Hematopoietic multipotent progenitor cell treated with erythropoietin and hydrocortisone succinate and interleukin-3 and kit ligand, for 8 days (in vitro differentiated cells): ENCODE data around the gene DHX35.
"Not testable (repeated sequence)": the region's sequence is repeated elsewhere in the genome, so short reads cannot be mapped to it uniquely, and the experiment has no call there.

Source experiments
- DNase-seq: peaks from one replicate; pipeline ENCODE4 v3.0.0-alpha.2; 2015

DHX35 gene

GRCh38 chr20:38941726-38942389 lies 20.3 kb upstream of the DHX35 start:
- DNase-seq = no peak

DNA sequence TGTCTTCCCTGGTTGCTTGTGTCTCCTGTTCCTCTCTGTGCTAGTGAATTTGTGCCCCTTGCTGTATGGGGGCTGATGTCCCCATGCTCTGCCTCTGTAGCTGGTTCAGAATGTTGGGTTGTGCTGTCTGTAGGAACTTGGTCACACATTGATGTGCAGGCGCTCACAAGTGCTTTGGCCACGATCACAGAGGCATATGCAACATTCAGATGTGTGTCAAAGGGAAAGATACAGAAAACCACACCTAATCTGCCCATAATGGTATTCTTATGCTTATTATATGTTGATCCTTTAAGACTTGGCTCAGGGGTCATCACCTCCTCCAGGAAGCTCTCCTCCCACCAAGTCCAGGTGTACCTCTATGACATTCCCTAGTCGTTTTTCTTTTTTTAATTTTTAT lies 17.1 kb upstream of the DHX35 start:
- DNase-seq = peak; percentile 49

DNA sequence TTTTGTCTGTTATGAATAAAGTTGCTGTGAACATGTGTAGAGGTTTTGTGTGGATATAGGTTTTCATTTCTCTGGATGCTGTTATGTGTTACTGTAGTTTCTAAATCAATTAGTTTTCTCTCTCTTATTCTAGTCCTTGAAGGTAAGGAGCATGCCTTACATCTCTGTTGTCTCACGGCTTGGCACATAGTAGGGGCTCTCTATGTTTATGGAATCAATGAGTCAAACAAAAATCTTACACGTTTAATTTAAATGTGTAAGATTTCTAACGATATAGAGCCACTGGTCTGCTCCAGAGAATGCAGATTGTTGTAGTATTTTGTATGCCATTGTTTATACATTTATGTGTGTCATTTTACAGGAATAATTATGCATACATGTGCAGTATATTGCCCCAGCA lies 15.3 kb upstream of the DHX35 start:
- DNase-seq = no peak

GRCh38 chr20:38947931-38948362 lies 14.2 kb upstream of the DHX35 start:
- peak; percentile 95 for DNase-seq

GRCh38 chr20:38950254-38950653 lies 11.9 kb upstream of the DHX35 start:
- no peak for DNase-seq

DNA sequence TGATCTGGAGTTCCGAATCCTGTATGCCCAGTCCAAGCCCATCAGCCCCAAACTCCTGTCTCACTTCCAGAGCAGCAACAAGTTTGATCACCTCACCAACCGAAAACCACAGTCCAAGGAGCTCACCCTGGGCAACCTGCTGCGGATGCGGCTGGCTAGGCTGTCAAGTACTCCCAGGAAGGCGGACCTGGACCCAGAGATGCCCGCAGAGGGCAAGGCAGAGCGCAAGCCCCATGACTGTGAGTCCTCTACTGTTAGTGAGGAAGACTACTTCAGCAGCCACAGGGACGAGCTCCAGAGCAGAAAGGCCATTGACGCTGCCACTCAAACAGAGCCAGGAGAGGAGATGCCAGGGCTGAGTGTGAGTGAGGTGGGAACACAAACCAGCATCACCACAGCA lies 10.5 kb upstream of the DHX35 start:
- no peak for DNase-seq

GRCh38 chr20:38952153-38952552 lies 10.0 kb upstream of the DHX35 start:
- DNase-seq = no peak

- DNase-seq = no peak
Measured at GRCh38 chr20:38953630-38954340, 8.4 kb upstream of the DHX35 start.

GRCh38 chr20:38957235-38957876 lies 4.8 kb upstream of the DHX35 start:
- peak; percentile 84 for DNase-seq

GRCh38 chr20:38957915-38958485 lies 4.1 kb upstream of the DHX35 start:
- no peak for DNase-seq

GRCh38 chr20:38960187-38960687 lies 1.9 kb upstream of the DHX35 start:
- not testable (repeated sequence) for DNase-seq

- DNase-seq = no peak
Measured at GRCh38 chr20:38961530-38962043, 557 bp upstream of the DHX35 start.

DNA sequence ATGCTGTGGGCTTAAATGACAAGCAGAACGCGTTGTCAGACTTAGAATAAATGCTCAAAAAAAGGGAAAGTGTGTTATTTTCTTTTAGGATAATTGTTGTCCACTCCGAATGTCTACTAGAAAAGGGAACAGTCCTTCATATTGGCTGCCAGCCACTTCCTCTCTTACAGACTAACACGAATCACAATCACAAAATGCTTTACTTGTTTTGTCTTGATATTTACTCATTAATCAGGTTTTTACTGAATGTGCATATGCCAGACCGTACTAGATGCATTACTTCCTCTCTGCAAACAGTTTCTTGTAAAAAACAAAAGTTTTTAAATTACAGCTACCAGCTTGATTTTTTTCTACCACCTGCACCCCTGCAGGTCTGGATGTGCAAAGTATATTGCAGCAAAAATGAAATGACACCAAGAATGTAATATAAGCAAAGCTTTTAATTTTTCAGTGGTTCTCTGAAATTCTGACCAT lies 821 bp downstream of the DHX35 start:
- peak; percentile 31 for DNase-seq

- no peak for DNase-seq
Measured at GRCh38 chr20:38963745-38964144, 1.6 kb downstream of the DHX35 start.

- no peak for DNase-seq
Measured at GRCh38 chr20:38965264-38965663, 3.1 kb downstream of the DHX35 start.

- no peak for DNase-seq
Measured at GRCh38 chr20:38968090-38968489, 5.9 kb downstream of the DHX35 start.

- DNase-seq = no peak
Measured at GRCh38 chr20:38969708-38970107, 7.6 kb downstream of the DHX35 start.

DNA sequence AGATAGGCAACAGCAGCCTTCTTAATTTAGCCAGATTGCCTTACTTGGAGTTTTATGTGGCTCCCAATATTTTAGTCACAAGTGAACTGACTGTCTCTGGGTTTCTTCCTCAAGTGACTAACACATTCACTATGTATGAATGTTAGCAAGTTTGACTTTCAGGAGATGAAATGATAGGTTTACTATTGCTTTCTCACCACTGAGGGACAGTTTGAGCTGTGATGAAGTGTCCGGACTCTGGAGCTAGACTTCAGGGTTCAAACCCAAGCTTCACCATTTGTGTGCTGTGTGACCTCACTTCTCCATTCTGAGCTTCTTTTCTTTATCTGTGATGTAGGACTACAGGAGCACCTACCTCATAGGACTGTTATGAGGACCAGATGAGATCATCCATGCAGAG lies 8.2 kb downstream of the DHX35 start:
- DNase-seq = no peak

GRCh38 chr20:38973107-38973506 lies 11.0 kb downstream of the DHX35 start:
- no peak for DNase-seq

DNA sequence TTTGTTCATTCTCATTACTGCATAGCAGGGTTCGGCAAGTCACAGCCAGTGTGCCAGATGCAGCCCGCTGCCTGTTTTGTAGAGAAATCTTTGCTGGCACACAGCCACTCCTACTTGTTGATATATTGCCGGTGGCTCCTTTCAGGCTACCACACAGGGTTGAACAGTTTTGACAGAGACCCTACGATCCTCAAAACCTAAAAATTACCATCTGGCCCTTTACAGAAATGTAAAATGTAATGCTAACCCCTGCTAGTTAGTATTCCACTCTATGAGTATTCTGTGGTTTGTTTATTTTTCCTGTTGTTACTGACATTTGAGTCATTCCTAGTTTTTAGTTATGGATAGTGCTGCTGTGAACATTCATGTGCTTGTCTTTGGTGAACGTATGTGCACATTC lies 11.5 kb downstream of the DHX35 start:
- no peak for DNase-seq

- no peak for DNase-seq
Measured at GRCh38 chr20:38975539-38976120, 13.5 kb downstream of the DHX35 start.

DNA sequence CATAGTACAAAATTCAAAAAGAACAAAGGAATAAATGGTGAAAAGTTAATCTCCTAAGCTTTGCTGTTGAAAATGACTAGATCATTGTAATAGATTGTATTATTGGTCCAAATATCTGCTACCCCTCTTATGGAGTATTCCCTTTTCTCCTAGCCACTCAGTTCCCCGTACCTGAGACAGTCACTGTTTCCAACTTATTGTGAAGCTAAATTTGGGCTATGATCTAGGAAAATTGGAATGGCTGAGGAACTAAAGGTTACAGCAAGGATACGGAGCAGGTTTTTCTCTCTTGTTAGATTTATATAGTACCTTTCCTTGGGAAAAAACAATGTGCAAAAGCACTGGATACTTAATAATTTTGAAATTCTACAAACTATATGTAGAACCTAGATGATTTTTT lies 17.3 kb downstream of the DHX35 start:
- DNase-seq = no peak

DNA sequence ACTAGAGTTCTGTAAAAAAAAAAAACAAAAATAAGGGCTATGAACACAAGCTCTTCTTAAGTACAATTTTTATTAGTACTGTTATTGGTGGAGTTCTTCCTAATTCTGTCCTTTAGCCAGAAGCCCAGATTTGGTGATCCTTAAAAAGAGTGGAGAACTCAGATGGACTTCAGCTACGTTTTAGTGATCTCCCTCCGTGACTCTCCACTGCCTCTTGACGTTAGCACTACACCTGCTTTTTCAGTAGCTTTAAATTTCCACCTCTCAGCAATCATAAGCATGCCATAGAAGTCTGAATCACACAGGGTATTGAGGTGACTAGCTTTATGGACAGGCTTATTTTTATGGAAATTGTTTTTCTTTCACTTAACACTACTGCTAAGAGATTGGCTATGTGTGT lies 17.7 kb downstream of the DHX35 start:
- DNase-seq = no peak
